Measurements from ENCODE around the gene SORBS1. TPM values are rescaled to one million over a fixed set of nuclear protein-coding genes. Genes with fewer than 3 reads are reported as not detected.

The SORBS1 gene
- total and polyA plus RNA-seq, 2 of the 13 experiments (the other 11 are each of a cell fraction or from before 2014, with no cell fraction given) = 16.8 to 39.8 TPM

- TF ChIP-seq ZNF678 (CRISPR knock-in tag; IDR thresholded peaks at IDR 0.05) (no peak), ZNF660 (CRISPR knock-in tag; IDR thresholded peaks at IDR 0.05; ENCODE audit: borderline replicate concordance, low read depth) (no peak), ATAD3A (CRISPR knock-in tag; IDR thresholded peaks at IDR 0.05) (0 out of 2 replicates have a peak, but pooled peaks have one; percentile 39), SPEN (CRISPR knock-in tag; IDR thresholded peaks at IDR 0.05; ENCODE audit: low read depth) (no peak; the same call in 1 of the 2 replicates), TEAD2 (CRISPR knock-in tag; IDR thresholded peaks at IDR 0.05) (no peak), ZNF253 (CRISPR knock-in tag; IDR thresholded peaks at IDR 0.05; ENCODE audit: borderline replicate concordance) (no peak), YEATS2 (CRISPR knock-in tag; IDR thresholded peaks at IDR 0.05; ENCODE audit: borderline replicate concordance) (0 out of 2 replicates have a peak, but pooled peaks have one; percentile 6), CBX2 (IDR thresholded peaks at IDR 0.05; ENCODE audit: low read depth, low read length) (no peak), CBX2 (CRISPR knock-in tag; IDR thresholded peaks at IDR 0.05; ENCODE audit: low read depth) (no peak), ZNF687 (CRISPR knock-in tag; IDR thresholded peaks at IDR 0.05) (peak; percentile 91), ZNF83 (CRISPR knock-in tag; IDR thresholded peaks at IDR 0.05; ENCODE audit: borderline replicate concordance) (no peak), ZNF614 (CRISPR knock-in tag; IDR thresholded peaks at IDR 0.05; ENCODE audit: borderline replicate concordance) (0 out of 2 replicates have a peak, but pooled peaks have one; percentile 15), ZFX (CRISPR knock-in tag; IDR thresholded peaks at IDR 0.05; ENCODE audit: low read depth) (peak; percentile 75), ZNF451 (CRISPR knock-in tag; IDR thresholded peaks at IDR 0.05) (no peak), ISL2 (CRISPR knock-in tag; IDR thresholded peaks at IDR 0.05) (peak; percentile 33; the same call in 1 of the 2 replicates), ZIK1 (CRISPR knock-in tag; IDR thresholded peaks at IDR 0.05; ENCODE audit: borderline replicate concordance, low read depth) (no peak), ZNF557 (CRISPR knock-in tag; IDR thresholded peaks at IDR 0.05) (no peak), IRX3 (CRISPR knock-in tag; IDR thresholded peaks at IDR 0.05; ENCODE audit: borderline replicate concordance, low read depth) (no peak), MTA3 (CRISPR knock-in tag; IDR thresholded peaks at IDR 0.05) (no peak), GATA4 (IDR thresholded peaks at IDR 0.05; ENCODE audit: borderline replicate concordance, low read depth) (0 out of 2 replicates have a peak, but pooled peaks have one; percentile 25)
- TF ChIP-seq, protein P1, sequence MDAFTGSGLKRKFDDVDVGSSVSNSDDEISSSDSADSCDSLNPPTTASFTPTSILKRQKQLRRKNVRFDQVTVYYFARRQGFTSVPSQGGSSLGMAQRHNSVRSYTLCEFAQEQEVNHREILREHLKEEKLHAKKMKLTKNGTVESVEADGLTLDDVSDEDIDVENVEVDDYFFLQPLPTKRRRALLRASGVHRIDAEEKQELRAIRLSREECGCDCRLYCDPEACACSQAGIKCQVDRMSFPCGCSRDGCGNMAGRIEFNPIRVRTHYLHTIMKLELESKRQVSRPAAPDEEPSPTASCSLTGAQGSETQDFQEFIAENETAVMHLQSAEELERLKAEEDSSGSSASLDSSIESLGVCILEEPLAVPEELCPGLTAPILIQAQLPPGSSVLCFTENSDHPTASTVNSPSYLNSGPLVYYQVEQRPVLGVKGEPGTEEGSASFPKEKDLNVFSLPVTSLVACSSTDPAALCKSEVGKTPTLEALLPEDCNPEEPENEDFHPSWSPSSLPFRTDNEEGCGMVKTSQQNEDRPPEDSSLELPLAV (CRISPR knock-in tag; conservative IDR thresholded peaks at IDR 0.05; ENCODE audit: low read depth) = no peak
Observed at GRCh38 chr10:95290461-95291364, 270.5 kb downstream of the SORBS1 start, which contains the start of gene PDLIM1 (continued).
